ENCODE results near the gene FAM50B. TPM values are rescaled to one million over a fixed set of nuclear protein-coding genes. Genes with fewer than 3 reads are reported as not detected.

FAM50B gene
- total RNA-seq, 1 experiment from 2014 or later: 0.48 TPM

GRCh38 chr6:3885262-3886036 lies 36.3 kb downstream of the FAM50B start:
- Histone ChIP-seq H3K79me2 (ENCODE audit: low read length) (no peaks in the 10 kb centered on the region), H3K27me3 (ENCODE audit: low read length) (no peaks in the 10 kb centered on the region), H3K9me2 (replicated peaks; ENCODE audit: insufficient read depth, low read length) (no peaks in the 10 kb centered on the region), H3K36me3 (ENCODE audit: insufficient read depth, low read length) (no peaks in the 10 kb centered on the region), H4K20me1 (ENCODE audit: insufficient read depth, low read depth, low read length) (no peaks in the 10 kb centered on the region), H3K4me1 (ENCODE audit: low read length) (no peaks in the 10 kb centered on the region), H3K9me3 (ENCODE audit: low read length) (no peaks in the 10 kb centered on the region), H3K9ac (ENCODE audit: low read length) (no peak overlapping the region), H3K4me2 (ENCODE audit: low read depth, low read length, poor library complexity, severe bottlenecking) (no peak overlapping the region), H3K4me3 (ENCODE audit: low read length) (no peak overlapping the region), H3K27ac (ENCODE audit: low read length) (no peak overlapping the region), H2AFZ (ENCODE audit: low read length) (no peak overlapping the region)
- no peak for DNase-seq

GRCh38 chr6:3887150-3887700 lies 38.1 kb downstream of the FAM50B start:
- no peaks in the 10 kb centered on the region for H3K9me2 ChIP-seq (replicated peaks; ENCODE audit: insufficient read depth, low read length)
- no peak overlapping the region for H2AFZ ChIP-seq (ENCODE audit: low read length)
- no peaks in the 10 kb centered on the region for H3K79me2 ChIP-seq (ENCODE audit: low read length)
- no peaks in the 10 kb centered on the region for H3K4me1 ChIP-seq (ENCODE audit: low read length)
- no peak overlapping the region for H3K9ac ChIP-seq (ENCODE audit: low read length)
- H4K20me1 ChIP-seq (ENCODE audit: insufficient read depth, low read depth, low read length): no peaks in the 10 kb centered on the region
- H3K27me3 ChIP-seq (ENCODE audit: low read length): no peaks in the 10 kb centered on the region
- DNase-seq: peak; percentile 43
- no peak overlapping the region for H3K4me3 ChIP-seq (ENCODE audit: low read length)
- H3K4me2 ChIP-seq (ENCODE audit: low read depth, low read length, poor library complexity, severe bottlenecking): no peak overlapping the region
- no peaks in the 10 kb centered on the region for H3K9me3 ChIP-seq (ENCODE audit: low read length)
- no peak overlapping the region for H3K27ac ChIP-seq (ENCODE audit: low read length)
- no peaks in the 10 kb centered on the region for H3K36me3 ChIP-seq (ENCODE audit: insufficient read depth, low read length)

GRCh38 chr6:3888153-3888957 lies 39.2 kb downstream of the FAM50B start:
- Histone ChIP-seq H3K9me2 (replicated peaks; ENCODE audit: insufficient read depth, low read length) (no peaks in the 10 kb centered on the region), H3K27ac (ENCODE audit: low read length) (no peak overlapping the region), H3K79me2 (ENCODE audit: low read length) (no peaks in the 10 kb centered on the region), H3K36me3 (ENCODE audit: insufficient read depth, low read length) (no peaks in the 10 kb centered on the region), H3K9ac (ENCODE audit: low read length) (no peak overlapping the region), H2AFZ (ENCODE audit: low read length) (no peak overlapping the region), H3K27me3 (ENCODE audit: low read length) (no peaks in the 10 kb centered on the region), H3K9me3 (ENCODE audit: low read length) (no peaks in the 10 kb centered on the region), H3K4me1 (ENCODE audit: low read length) (no peaks in the 10 kb centered on the region), H4K20me1 (ENCODE audit: insufficient read depth, low read depth, low read length) (no peaks in the 10 kb centered on the region), H3K4me2 (ENCODE audit: low read depth, low read length, poor library complexity, severe bottlenecking) (no peak overlapping the region), H3K4me3 (ENCODE audit: low read length) (no peak overlapping the region)
- DNase-seq: no peak

GRCh38 chr6:3890047-3890446 lies 40.9 kb downstream of the FAM50B start:
- no peak overlapping the region for H3K9ac ChIP-seq (ENCODE audit: low read length)
- DNase-seq: no peak
- no peak overlapping the region for H3K4me2 ChIP-seq (ENCODE audit: low read depth, low read length, poor library complexity, severe bottlenecking)
- H3K4me1 ChIP-seq (ENCODE audit: low read length): no peaks in the 10 kb centered on the region
- no peaks in the 10 kb centered on the region for H4K20me1 ChIP-seq (ENCODE audit: insufficient read depth, low read depth, low read length)
- no peaks in the 10 kb centered on the region for H3K27me3 ChIP-seq (ENCODE audit: low read length)
- no peak overlapping the region for H2AFZ ChIP-seq (ENCODE audit: low read length)
- H3K9me2 ChIP-seq (replicated peaks; ENCODE audit: insufficient read depth, low read length): no peaks in the 10 kb centered on the region
- H3K9me3 ChIP-seq (ENCODE audit: low read length): no peaks in the 10 kb centered on the region
- no peaks in the 10 kb centered on the region for H3K79me2 ChIP-seq (ENCODE audit: low read length)
- no peak overlapping the region for H3K27ac ChIP-seq (ENCODE audit: low read length)
- H3K36me3 ChIP-seq (ENCODE audit: insufficient read depth, low read length): no peaks in the 10 kb centered on the region
- H3K4me3 ChIP-seq (ENCODE audit: low read length): no peak overlapping the region

- Histone ChIP-seq H4K20me1 (ENCODE audit: insufficient read depth, low read depth, low read length) (no peaks in the 10 kb centered on the region), H3K9me3 (ENCODE audit: low read length) (no peaks in the 10 kb centered on the region), H3K79me2 (ENCODE audit: low read length) (no peaks in the 10 kb centered on the region), H3K4me2 (ENCODE audit: low read depth, low read length, poor library complexity, severe bottlenecking) (no peak overlapping the region), H3K4me1 (ENCODE audit: low read length) (no peaks in the 10 kb centered on the region), H3K9ac (ENCODE audit: low read length) (no peak overlapping the region), H3K27ac (ENCODE audit: low read length) (no peak overlapping the region), H3K27me3 (ENCODE audit: low read length) (no peaks in the 10 kb centered on the region), H3K36me3 (ENCODE audit: insufficient read depth, low read length) (no peaks in the 10 kb centered on the region), H2AFZ (ENCODE audit: low read length) (no peak overlapping the region), H3K4me3 (ENCODE audit: low read length) (no peak overlapping the region), H3K9me2 (replicated peaks; ENCODE audit: insufficient read depth, low read length) (no peaks in the 10 kb centered on the region)
- DNase-seq: no peak
Observed at GRCh38 chr6:3891883-3892282, 42.7 kb downstream of the FAM50B start.

GRCh38 chr6:3892603-3893002 lies 43.4 kb downstream of the FAM50B start:
- Histone ChIP-seq H3K27ac (ENCODE audit: low read length) (no peak overlapping the region), H2AFZ (ENCODE audit: low read length) (no peak overlapping the region), H3K4me3 (ENCODE audit: low read length) (no peak overlapping the region), H3K27me3 (ENCODE audit: low read length) (no peaks in the 10 kb centered on the region), H3K4me2 (ENCODE audit: low read depth, low read length, poor library complexity, severe bottlenecking) (no peak overlapping the region), H3K36me3 (ENCODE audit: insufficient read depth, low read length) (no peaks in the 10 kb centered on the region), H4K20me1 (ENCODE audit: insufficient read depth, low read depth, low read length) (no peaks in the 10 kb centered on the region), H3K9me3 (ENCODE audit: low read length) (no peaks in the 10 kb centered on the region), H3K4me1 (ENCODE audit: low read length) (no peaks in the 10 kb centered on the region), H3K9ac (ENCODE audit: low read length) (no peak overlapping the region), H3K79me2 (ENCODE audit: low read length) (no peaks in the 10 kb centered on the region), H3K9me2 (replicated peaks; ENCODE audit: insufficient read depth, low read length) (no peaks in the 10 kb centered on the region)
- no peak for DNase-seq

- H3K4me2 ChIP-seq (ENCODE audit: low read depth, low read length, poor library complexity, severe bottlenecking): no peak overlapping the region
- no peaks in the 10 kb centered on the region for H4K20me1 ChIP-seq (ENCODE audit: insufficient read depth, low read depth, low read length)
Observed at GRCh38 chr6:3893487-3893886, 44.3 kb downstream of the FAM50B start.

GRCh38 chr6:3893917-3894316 lies 44.7 kb downstream of the FAM50B start:
- Histone ChIP-seq H3K79me2 (ENCODE audit: low read length) (no peaks in the 10 kb centered on the region), H4K20me1 (ENCODE audit: insufficient read depth, low read depth, low read length) (no peaks in the 10 kb centered on the region), H3K27ac (ENCODE audit: low read length) (no peak overlapping the region), H3K9ac (ENCODE audit: low read length) (no peak overlapping the region), H2AFZ (ENCODE audit: low read length) (no peak overlapping the region), H3K9me3 (ENCODE audit: low read length) (no peaks in the 10 kb centered on the region), H3K4me3 (ENCODE audit: low read length) (no peak overlapping the region), H3K4me2 (ENCODE audit: low read depth, low read length, poor library complexity, severe bottlenecking) (no peak overlapping the region), H3K9me2 (replicated peaks; ENCODE audit: insufficient read depth, low read length) (no peaks in the 10 kb centered on the region), H3K36me3 (ENCODE audit: insufficient read depth, low read length) (no peaks in the 10 kb centered on the region), H3K27me3 (ENCODE audit: low read length) (no peaks in the 10 kb centered on the region), H3K4me1 (ENCODE audit: low read length) (no peaks in the 10 kb centered on the region)
- DNase-seq: no peak

More at GRCh38 chr6:3893487-3893886, 44.3 kb downstream of the FAM50B start:
- Histone ChIP-seq H2AFZ (ENCODE audit: low read length) (no peak overlapping the region), H3K27ac (ENCODE audit: low read length) (no peak overlapping the region), H3K9ac (ENCODE audit: low read length) (no peak overlapping the region), H3K79me2 (ENCODE audit: low read length) (no peaks in the 10 kb centered on the region), H3K4me1 (ENCODE audit: low read length) (no peaks in the 10 kb centered on the region), H3K27me3 (ENCODE audit: low read length) (no peaks in the 10 kb centered on the region), H3K4me3 (ENCODE audit: low read length) (no peak overlapping the region), H3K9me3 (ENCODE audit: low read length) (no peaks in the 10 kb centered on the region), H3K9me2 (replicated peaks; ENCODE audit: insufficient read depth, low read length) (no peaks in the 10 kb centered on the region), H3K36me3 (ENCODE audit: insufficient read depth, low read length) (no peaks in the 10 kb centered on the region)
- DNase-seq: no peak
